ENCODE measurements around the gene CAND1.

CAND1 gene

GRCh38 chr12:67254372-67255026, 14.7 kb upstream of the CAND1 start:
- Histone ChIP-seq H3K27me3 (replicated peaks; ENCODE audit: insufficient read depth, low read length) (no peaks in the 10 kb centered on the region), H3K4me2 (ENCODE audit: low read depth, low read length) (no peak overlapping the region), H3K9me2 (replicated peaks; ENCODE audit: insufficient read depth, low read length) (no peaks in the 10 kb centered on the region), H3K36me3 (replicated peaks; ENCODE audit: insufficient read depth, low read length) (no peaks in the 10 kb centered on the region), H3K9me3 (replicated peaks; ENCODE audit: insufficient read depth, low read length) (no peaks in the 10 kb centered on the region), H3K9ac (ENCODE audit: low read length) (no peak overlapping the region), H3K79me2 (ENCODE audit: low read length) (no peaks in the 10 kb centered on the region), H2AFZ (ENCODE audit: low read length) (no peak overlapping the region), H3K4me1 (ENCODE audit: low read length) (no peaks in the 10 kb centered on the region), H3K27ac (ENCODE audit: low read length) (no peak overlapping the region), H3F3A (ENCODE audit: insufficient read depth, low read length) (no peaks in the 10 kb centered on the region), H4K20me1 (ENCODE audit: insufficient read depth, low read length) (no peaks in the 10 kb centered on the region), H3K4me3 (ENCODE audit: low read length) (no peak overlapping the region)
- TF ChIP-seq CTCF (IDR thresholded peaks at IDR 0.05; ENCODE audit: low read length) (no peak), EZH2 (optimal IDR thresholded peaks at IDR 0.05; ENCODE audit: low read depth, low read length) (no peak), EZH2phosphoT487 (IDR thresholded peaks at IDR 0.05; ENCODE audit: low read length) (no peak)
- no peak for DNase-seq

GRCh38 chr12:67256649-67257048, 12.5 kb upstream of the CAND1 start:
- H3K9me2 ChIP-seq (replicated peaks; ENCODE audit: insufficient read depth, low read length), result no peaks in the 10 kb centered on the region
- H3K4me1 ChIP-seq (ENCODE audit: low read length), result no peaks in the 10 kb centered on the region
- no peaks in the 10 kb centered on the region for H3K36me3 ChIP-seq (replicated peaks; ENCODE audit: insufficient read depth, low read length)
- no peaks in the 10 kb centered on the region for H3K9me3 ChIP-seq (replicated peaks; ENCODE audit: insufficient read depth, low read length)
- no peaks in the 10 kb centered on the region for H3F3A ChIP-seq (ENCODE audit: insufficient read depth, low read length)
- H3K27me3 ChIP-seq (replicated peaks; ENCODE audit: insufficient read depth, low read length), result no peaks in the 10 kb centered on the region
- H3K27ac ChIP-seq (ENCODE audit: low read length), result no peak overlapping the region
- no peak overlapping the region for H3K4me2 ChIP-seq (ENCODE audit: low read depth, low read length)
- TF ChIP-seq CTCF (IDR thresholded peaks at IDR 0.05; ENCODE audit: low read length) (no peak), EZH2phosphoT487 (IDR thresholded peaks at IDR 0.05; ENCODE audit: low read length) (no peak), EZH2 (optimal IDR thresholded peaks at IDR 0.05; ENCODE audit: low read depth, low read length) (no peak)
- H2AFZ ChIP-seq (ENCODE audit: low read length), result no peak overlapping the region
- H3K79me2 ChIP-seq (ENCODE audit: low read length), result no peaks in the 10 kb centered on the region
- no peak for DNase-seq
- H4K20me1 ChIP-seq (ENCODE audit: insufficient read depth, low read length), result no peaks in the 10 kb centered on the region
- no peak overlapping the region for H3K4me3 ChIP-seq (ENCODE audit: low read length)
- no peak overlapping the region for H3K9ac ChIP-seq (ENCODE audit: low read length)

GRCh38 chr12:67263471-67263870, 5.7 kb upstream of the CAND1 start:
- TF ChIP-seq EZH2 (optimal IDR thresholded peaks at IDR 0.05; ENCODE audit: low read depth, low read length) (no peak), CTCF (IDR thresholded peaks at IDR 0.05; ENCODE audit: low read length) (no peak), EZH2phosphoT487 (IDR thresholded peaks at IDR 0.05; ENCODE audit: low read length) (no peak)
- no peak overlapping the region for H2AFZ ChIP-seq (ENCODE audit: low read length)

More at GRCh38 chr12:67263471-67263870, 5.7 kb upstream of the CAND1 start:
- no peak overlapping the region for H3K9ac ChIP-seq (ENCODE audit: low read length)
- H3F3A ChIP-seq (ENCODE audit: insufficient read depth, low read length), result 0 out of 2 replicates have a peak, but pooled peaks cover 3% of the 10 kb centered on the region
- DNase-seq, result no peak
- H4K20me1 ChIP-seq (ENCODE audit: insufficient read depth, low read length), result no peaks in the 10 kb centered on the region
- H3K27me3 ChIP-seq (replicated peaks; ENCODE audit: insufficient read depth, low read length), result no peaks in the 10 kb centered on the region
- H3K9me3 ChIP-seq (replicated peaks; ENCODE audit: insufficient read depth, low read length), result no peaks in the 10 kb centered on the region
- 0 out of 2 replicates have a peak, but pooled peaks cover 5% of the 10 kb centered on the region for H3K4me1 ChIP-seq (ENCODE audit: low read length)
- no peaks in the 10 kb centered on the region for H3K9me2 ChIP-seq (replicated peaks; ENCODE audit: insufficient read depth, low read length)
- H3K27ac ChIP-seq (ENCODE audit: low read length), result no peak overlapping the region
- H3K4me2 ChIP-seq (ENCODE audit: low read depth, low read length), result no peak overlapping the region
- no peaks in the 10 kb centered on the region for H3K36me3 ChIP-seq (replicated peaks; ENCODE audit: insufficient read depth, low read length)
- no peaks in the 10 kb centered on the region for H3K79me2 ChIP-seq (ENCODE audit: low read length)
- H3K4me3 ChIP-seq (ENCODE audit: low read length), result no peak overlapping the region
